ENCODE data around the gene NRIP1.
"Not testable (repeated sequence)": the region's sequence is repeated elsewhere in the genome, so short reads cannot be mapped to it uniquely, and the experiment has no call there.

The NRIP1 gene

DNA sequence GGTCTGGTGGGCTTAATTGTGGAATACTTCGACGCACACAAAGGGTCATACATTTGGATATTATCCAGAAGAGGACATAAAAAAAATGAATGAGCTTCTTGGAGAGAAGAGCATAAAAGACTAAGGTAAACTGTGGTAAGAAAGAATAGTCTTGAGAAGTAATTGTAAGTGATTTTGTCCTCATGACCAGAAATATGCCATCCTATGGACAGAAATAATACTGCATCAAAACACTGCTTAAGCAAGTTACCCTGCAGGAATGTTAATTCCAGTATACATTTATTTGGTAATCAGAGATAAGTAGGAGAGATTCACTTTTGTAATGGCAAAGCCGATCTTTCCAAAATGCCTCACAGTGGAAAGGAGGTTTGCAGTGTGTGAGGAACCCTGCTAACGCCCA lies 111.9 kb downstream of the NRIP1 start:
- DNase-seq (ENCODE audit: low read depth) = no peak
- no peak overlapping the region for H3K4me3 ChIP-seq (ENCODE audit: low read depth, low read length)

DNA sequence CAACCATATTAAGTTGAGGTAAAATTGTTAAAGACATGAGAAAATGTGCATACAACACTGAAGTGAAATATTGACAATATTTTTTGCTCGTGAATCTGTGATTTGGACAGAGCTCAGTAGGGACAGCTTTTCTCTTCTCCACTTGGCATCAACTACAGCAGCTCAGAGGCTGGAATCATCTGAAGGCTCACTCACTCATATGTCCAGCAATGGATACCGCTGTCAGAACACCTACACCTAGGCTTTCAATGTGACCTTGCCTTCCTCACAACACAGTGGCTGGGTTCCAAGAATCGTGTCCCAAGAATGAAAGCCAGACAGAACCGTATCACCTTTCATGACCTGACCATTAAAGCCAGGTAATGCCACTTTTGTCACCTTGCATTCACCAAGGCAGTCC lies 115.2 kb downstream of the NRIP1 start:
- no peak for DNase-seq (ENCODE audit: low read depth)
- H3K4me3 ChIP-seq (ENCODE audit: low read depth, low read length) = no peak overlapping the region

DNA sequence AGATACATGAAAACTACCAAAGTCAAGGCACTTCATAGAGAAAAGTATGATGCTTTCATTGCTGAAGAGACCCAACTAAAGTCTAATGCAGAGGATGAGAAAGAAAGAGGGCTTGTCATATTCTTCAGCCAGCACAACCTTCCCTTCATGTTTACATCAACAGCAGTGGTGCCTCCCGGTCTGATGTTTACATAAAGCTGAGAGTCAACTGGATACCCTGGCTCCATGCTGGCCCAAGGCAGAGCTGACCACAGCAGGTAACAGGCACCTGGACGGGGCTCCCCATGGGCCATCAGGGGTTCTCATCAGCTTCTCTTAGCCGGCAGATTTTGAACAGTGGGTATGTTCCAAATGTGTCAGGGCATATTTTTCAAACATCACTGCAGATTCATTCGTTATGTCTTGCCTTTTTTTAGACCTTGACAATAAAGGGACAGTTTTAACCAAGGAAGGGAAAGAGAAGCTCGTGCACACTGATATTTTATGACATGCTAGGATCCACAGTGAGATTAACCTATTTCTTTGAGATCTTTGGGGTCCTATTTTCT lies 117.1 kb downstream of the NRIP1 start:
- no peak for DNase-seq (ENCODE audit: low read depth)
- no peak overlapping the region for H3K4me3 ChIP-seq (ENCODE audit: low read depth, low read length)

DNA sequence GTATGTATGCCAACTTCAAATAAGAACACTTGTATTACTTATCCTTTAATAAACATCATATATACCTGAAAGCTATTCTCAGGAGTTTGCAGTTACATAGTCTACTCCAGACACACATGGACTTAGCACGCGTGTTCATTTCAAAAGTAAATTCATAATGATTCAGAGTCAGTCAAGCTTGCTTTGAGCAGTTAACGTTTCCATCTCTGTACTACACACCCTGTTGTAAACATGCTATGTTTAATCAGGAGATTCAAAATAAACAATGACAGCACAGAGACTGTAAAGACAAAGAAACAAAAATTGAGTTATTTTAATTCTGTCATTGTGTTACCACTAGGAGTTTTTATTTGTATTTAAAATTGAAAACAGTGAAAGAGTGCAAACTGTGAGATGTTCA lies 119.6 kb downstream of the NRIP1 start:
- DNase-seq (ENCODE audit: low read depth) = no peak
- no peak overlapping the region for H3K4me3 ChIP-seq (ENCODE audit: low read depth, low read length)

DNA sequence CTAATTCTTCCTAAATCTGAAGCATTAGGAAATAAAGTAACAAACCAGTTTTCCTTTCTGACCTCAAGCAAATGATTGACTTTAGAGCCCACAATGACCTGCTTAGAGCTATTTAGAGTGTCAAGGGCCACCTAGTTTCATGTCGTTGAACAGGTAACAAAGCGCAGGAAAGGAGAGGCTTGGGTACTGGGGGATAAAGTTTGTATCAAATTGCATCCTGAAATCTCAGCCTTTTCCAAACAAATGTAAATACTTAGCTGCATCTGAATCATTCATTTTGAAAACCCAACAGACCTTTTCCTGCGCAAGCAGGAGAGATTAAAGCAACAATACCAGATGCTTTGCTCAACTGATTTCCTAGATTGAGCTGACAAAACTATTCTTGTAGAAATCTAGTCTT lies 121.2 kb downstream of the NRIP1 start:
- no peak for DNase-seq (ENCODE audit: low read depth)
- no peak overlapping the region for H3K4me3 ChIP-seq (ENCODE audit: low read depth, low read length)

DNA sequence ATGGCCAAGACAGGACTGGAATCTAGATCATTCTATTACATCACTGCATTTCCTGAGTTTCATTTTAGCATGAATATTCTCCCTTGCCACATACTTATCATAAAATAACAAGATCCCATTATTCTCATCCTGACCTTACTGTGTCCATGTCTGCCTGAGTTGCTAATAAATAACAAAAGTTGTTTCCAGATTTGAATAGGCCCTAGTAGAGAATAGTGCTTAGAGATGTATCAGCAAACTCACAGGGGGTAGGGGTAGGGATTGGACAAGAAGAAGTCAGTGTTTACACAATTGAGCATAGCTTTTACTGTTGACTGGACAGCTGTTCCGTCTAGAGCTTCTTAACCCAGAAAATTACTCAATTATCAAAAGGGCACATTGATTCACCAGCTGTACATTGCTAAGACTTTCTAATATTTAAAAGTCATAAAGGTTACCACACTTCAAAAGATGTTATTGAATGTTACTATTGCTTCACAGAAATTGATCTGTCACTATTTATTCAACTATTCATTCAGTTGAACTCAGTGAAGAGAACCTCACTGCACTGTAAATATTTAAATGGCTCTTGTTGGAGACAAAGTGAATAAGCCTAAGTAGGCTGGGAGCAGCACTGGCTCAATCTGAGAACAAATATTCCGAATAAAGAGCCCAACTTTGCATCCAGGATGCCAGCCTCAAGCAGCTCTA lies 121.9 kb downstream of the NRIP1 start:
- H3K4me3 ChIP-seq (ENCODE audit: low read depth, low read length) = no peak overlapping the region
- peak; percentile 34 for DNase-seq (ENCODE audit: low read depth)

DNA sequence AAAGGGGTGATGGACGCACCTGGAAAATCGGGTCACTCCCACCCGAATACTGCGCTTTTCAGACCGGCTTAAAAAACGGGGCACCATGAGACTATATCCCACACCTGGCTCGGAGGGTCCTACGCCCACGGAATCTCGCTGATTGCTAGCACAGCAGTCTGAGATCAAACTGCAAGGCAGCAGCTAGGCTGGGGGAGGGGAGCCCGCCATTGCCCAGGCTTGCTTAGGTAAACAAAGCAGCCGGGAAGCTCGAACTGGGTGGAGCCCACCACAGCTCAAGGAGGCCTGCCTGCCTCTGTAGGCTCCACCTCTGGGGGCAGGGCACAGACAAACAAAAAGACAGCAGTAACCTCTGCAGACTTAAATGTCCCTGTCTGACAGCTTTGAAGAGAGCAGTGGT lies 137.5 kb downstream of the NRIP1 start:
- H3K4me3 ChIP-seq (ENCODE audit: low read depth, low read length); DNase-seq (ENCODE audit: low read depth): not testable (repeated sequence)

DNA sequence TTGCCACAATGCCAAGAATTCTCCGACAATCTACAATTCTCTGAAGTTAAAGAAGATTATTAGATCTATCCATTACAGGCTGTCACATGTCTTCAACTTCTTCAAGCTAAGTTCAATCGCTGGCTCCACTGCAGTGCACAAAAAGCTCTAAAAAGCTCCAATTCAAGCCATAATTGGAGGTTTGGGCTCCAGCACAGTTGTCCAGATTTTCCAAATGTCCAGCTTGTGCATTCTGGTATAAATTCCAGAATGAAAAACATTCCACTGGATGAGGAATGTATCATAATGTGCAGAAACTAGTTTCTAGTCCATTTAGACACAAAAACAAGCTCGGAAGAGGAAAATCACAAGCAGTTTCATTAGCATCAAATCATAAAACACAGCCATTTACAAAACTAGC lies 138.6 kb downstream of the NRIP1 start:
- DNase-seq (ENCODE audit: low read depth) = no peak

DNA sequence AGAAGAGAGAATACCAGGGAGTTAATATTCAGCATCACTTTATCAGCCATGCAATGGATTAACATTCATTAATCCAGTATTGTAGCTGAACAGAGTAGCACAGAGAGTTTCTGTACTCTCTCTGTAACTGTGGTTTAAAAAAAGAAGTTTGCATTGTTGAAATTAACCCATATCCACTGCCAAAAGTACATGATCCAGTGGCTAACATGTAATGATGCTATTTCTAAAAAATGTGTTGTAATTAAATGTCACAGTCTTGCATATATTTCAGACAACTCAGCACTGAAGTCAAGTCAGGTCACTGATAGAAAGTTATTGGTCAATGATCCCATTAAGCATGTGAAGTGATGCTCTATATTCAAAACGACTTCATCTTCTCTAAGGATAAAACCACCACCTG lies 141.3 kb downstream of the NRIP1 start:
- H3K4me3 ChIP-seq (ENCODE audit: low read depth, low read length) = no peak overlapping the region
- no peak for DNase-seq (ENCODE audit: low read depth)

More for the DNA sequence above, 138.6 kb downstream of the NRIP1 start:
- no peak overlapping the region for H3K4me3 ChIP-seq (ENCODE audit: low read depth, low read length)

DNA sequence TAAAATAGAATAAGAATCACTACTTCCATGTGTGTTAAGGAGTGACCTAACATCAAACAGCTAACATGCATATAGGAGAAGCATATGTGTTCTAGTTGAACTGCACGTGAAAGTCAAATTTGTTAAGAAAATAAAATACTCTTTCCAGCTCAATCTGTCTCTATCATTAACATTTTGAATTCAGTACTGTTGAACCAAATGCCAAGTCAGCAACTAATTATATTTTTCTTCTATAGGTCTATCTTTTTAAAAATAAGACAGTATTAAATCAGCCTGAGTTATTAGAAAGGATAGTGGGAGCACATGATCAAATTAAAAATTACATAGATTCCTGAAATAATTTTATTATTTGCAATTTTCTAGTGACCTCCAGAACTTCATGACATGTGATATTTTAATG lies 141.8 kb downstream of the NRIP1 start:
- H3K4me3 ChIP-seq (ENCODE audit: low read depth, low read length) = no peak overlapping the region
- no peak for DNase-seq (ENCODE audit: low read depth)

DNA sequence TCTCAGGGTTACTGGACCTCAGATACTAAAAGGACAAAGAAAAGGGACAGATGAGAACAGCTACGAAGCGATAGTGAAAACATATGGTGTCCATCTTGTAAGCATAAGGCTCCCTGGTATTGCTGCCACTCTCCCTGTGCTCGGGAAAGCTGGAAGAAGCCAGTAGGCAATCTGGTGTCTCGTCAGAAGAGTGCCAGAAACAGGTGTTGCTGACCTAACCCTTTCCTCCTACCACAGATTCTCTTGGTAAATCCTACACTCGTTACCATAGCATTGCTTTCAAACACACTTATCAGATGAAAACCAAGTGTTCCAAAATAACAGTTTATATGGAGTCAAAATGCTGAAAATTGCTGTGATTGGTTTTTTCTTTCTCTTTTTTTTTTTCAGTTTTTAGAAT lies 146.3 kb downstream of the NRIP1 start:
- no peak for DNase-seq (ENCODE audit: low read depth)
- no peak overlapping the region for H3K4me3 ChIP-seq (ENCODE audit: low read depth, low read length)

DNA sequence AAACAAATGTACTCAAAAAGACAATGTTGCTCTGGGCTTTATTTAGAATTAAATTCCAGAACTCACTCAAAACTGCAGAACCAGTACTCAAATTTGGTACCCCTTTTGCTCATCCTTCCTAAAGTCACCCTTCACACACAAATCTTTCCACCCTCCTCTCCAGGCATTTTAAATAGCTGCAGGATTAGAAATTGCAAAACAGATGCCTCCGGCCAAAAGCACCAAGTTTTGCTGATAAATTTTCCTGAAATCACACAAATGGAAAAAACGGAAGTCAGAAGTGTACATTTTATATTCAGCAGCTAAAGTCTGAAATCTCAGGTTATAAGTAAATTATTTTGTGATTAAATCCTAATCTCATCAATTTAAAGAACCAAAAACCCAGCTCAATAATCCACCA lies 147.0 kb downstream of the NRIP1 start:
- no peak for DNase-seq (ENCODE audit: low read depth)
- H3K4me3 ChIP-seq (ENCODE audit: low read depth, low read length) = no peak overlapping the region

DNA sequence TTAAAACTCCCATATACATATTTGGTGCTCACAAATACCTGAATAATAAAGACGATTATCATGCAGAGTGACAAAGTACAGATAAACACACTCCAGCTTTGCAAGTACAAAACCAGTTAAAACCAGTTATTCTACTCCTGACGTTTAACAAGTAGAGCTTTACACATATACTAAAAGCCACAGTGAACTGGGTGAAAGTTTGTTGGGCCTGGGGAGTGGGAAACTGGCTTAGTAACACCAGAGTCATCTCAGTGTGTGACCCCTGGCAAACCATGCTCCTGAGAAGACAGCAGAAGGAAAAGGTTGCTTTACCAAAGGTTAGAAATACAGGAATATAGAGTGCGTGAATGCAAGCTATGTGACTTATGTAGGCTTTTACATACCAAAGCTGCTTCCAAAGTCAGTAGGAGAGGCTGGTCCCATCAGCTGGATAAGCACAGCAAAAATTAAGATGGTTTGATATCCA lies 148.1 kb downstream of the NRIP1 start:
- no peak for DNase-seq (ENCODE audit: low read depth)

DNA sequence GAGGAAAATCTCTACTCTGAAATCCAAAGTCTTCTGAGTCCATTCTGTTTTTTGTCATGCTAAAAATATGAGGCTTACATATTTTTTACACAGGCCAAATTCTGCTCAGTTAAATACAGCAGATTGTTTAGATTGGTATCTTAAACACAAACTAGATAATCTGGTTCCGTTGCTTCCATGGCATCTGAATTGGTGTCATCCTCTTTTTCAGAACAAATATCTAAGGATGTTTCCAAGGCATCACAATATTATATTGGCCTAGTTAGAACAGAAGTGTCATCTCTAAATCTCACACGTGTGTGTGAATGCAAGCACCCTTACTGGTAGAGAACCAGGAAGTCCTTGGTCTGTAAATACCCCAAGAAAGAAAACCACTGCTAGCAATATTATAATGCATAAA lies 151.2 kb downstream of the NRIP1 start:
- DNase-seq (ENCODE audit: low read depth) = no peak
- no peak overlapping the region for H3K4me3 ChIP-seq (ENCODE audit: low read depth, low read length)

More for the DNA sequence above, 148.1 kb downstream of the NRIP1 start:
- no peak overlapping the region for H3K4me3 ChIP-seq (ENCODE audit: low read depth, low read length)

DNA sequence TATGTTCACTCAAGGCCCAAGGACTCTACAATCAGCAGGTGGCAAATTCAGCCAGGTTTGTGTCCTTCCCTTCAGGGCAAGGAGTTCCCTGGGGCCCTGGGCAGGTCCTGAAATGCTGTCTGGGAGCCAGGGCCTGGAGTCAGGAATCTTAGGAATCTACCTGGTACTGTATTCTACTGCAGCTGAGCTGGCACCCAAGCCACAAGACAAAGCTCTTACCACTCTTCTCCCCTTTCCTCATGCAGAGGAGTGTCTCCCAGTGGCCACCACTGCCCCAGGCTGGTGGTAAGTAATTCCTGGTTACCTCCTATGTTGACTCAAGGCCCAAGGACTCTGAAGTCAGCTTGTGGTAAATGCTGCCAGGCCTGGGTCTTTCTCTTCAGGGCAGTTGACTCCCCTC lies 153.4 kb downstream of the NRIP1 start:
- no peak overlapping the region for H3K4me3 ChIP-seq (ENCODE audit: low read depth, low read length)
- DNase-seq (ENCODE audit: low read depth) = no peak
